Osteoblast (primary cell): ENCODE data around the gene ZSCAN30. TPM values are rescaled to one million over a fixed set of nuclear protein-coding genes. Genes with fewer than 3 reads are reported as not detected.
A peak's percentile ranks its signal among the peaks of the same experiment; 100 is the strongest.

Experiments
- DNase-seq: peaks from one replicate; pipeline ENCODE4 v3.0.0; 2011; ENCODE audit warnings: low spot score, mixed read lengths; ENCODE audit not compliant: insufficient read length; ENCODE audit errors: missing footprints
- H2AFZ ChIP-seq: 2 replicates; pipeline ENCODE4 v1.6.0; 2011; ENCODE audit warnings: mild to moderate bottlenecking, low read length
- H3K27ac ChIP-seq: 2 replicates; pipeline ENCODE4 v1.5.1; 2011; ENCODE audit warnings: mild to moderate bottlenecking, low read depth, low read length, moderate library complexity
- H3K27me3 ChIP-seq: 2 replicates; pipeline ENCODE4 v1.6.0; 2012; ENCODE audit warnings: mild to moderate bottlenecking, control low read depth, inconsistent platforms, low read length, moderate library complexity; ENCODE audit not compliant: insufficient read depth
- H3K36me3 ChIP-seq: 2 replicates; pipeline ENCODE4 v1.5.1; 2011; ENCODE audit warnings: mild to moderate bottlenecking, low read length, control low read depth, moderate library complexity; ENCODE audit not compliant: insufficient read depth
- H3K4me1 ChIP-seq: 2 replicates; pipeline ENCODE4 v1.5.1; 2011; ENCODE audit warnings: mild to moderate bottlenecking, low read length, control low read depth, moderate library complexity; ENCODE audit not compliant: insufficient read depth
- H3K4me2 ChIP-seq: 2 replicates; pipeline ENCODE4 v1.6.0; 2011; ENCODE audit warnings: mild to moderate bottlenecking, low read length; ENCODE audit not compliant: insufficient read depth
- H3K4me3 ChIP-seq: fragments of 200-600 bp; sonication (generic); 3 replicates; pipeline ENCODE4 v1.5.1; 2012; ENCODE audit warnings: mild to moderate bottlenecking, low read length, inconsistent platforms; ENCODE audit not compliant: insufficient read depth
- H3K79me2 ChIP-seq: 2 replicates; pipeline ENCODE4 v1.6.0; 2012; ENCODE audit warnings: mild to moderate bottlenecking, low read length, control low read depth, inconsistent platforms; ENCODE audit not compliant: insufficient read depth
- H3K9me3 ChIP-seq: 2 replicates; pipeline ENCODE4 v1.5.1; 2011; ENCODE audit warnings: low read depth, low read length, control low read depth
- H4K20me1 ChIP-seq: 2 replicates; pipeline ENCODE4 v1.6.0; 2012; ENCODE audit warnings: mild to moderate bottlenecking, low read length, control low read depth; ENCODE audit not compliant: insufficient read depth
- CTCF ChIP-seq: IDR thresholded peaks from 2 replicates; pipeline ENCODE4 v1.5.1; 2011; ENCODE audit warnings: mild to moderate bottlenecking, low read depth, low read length, moderate library complexity; ENCODE audit errors: extremely low read depth
- total RNA-seq: library from RNA; depleted of rRNA; stranded (reverse); fragments of >200 nt; gene quantifications from 2 replicates; pipeline ENCODE4 v1.2.3, GENCODE V29; 2012

Gene ZSCAN30
- total RNA-seq, 1 donor, result 16.6 TPM

DNA sequence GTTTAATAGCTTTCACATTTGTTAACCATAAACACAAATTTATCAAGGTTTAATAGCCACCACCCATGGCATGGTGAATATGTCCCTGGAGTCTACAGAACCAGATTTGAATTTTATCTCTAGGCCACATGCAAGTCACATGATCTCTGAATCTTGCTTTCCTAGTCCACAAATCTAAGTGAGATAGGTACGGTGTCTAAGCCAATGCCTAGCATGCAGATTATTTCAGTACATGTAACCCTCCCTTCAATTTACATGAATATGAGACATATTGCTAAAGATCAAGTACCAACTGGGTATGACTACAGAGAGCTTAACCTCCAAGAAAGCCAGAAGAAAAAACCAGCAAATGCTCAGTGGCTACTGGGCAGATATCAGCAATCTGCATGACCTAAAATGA is 44.2 kb upstream of the ZSCAN30 start:
- H3K4me2 ChIP-seq, result no peak overlapping the region
- H3K9me3 ChIP-seq, result no peaks in the 10 kb centered on the region
- peak overlapping the region; percentile 49 for H3K27ac ChIP-seq
- no peak overlapping the region for H2AFZ ChIP-seq
- peaks cover 22% of the 10 kb centered on the region for H3K79me2 ChIP-seq
- H3K4me3 ChIP-seq, result no peak overlapping the region
- H3K4me1 ChIP-seq, result peaks cover 2% of the 10 kb centered on the region
- TF ChIP-seq CTCF, result no peak
- H3K27me3 ChIP-seq, result no peaks in the 10 kb centered on the region
- peaks cover 71% of the 10 kb centered on the region for H3K36me3 ChIP-seq
- DNase-seq, result no peak
- peaks cover 18% of the 10 kb centered on the region for H4K20me1 ChIP-seq

DNA sequence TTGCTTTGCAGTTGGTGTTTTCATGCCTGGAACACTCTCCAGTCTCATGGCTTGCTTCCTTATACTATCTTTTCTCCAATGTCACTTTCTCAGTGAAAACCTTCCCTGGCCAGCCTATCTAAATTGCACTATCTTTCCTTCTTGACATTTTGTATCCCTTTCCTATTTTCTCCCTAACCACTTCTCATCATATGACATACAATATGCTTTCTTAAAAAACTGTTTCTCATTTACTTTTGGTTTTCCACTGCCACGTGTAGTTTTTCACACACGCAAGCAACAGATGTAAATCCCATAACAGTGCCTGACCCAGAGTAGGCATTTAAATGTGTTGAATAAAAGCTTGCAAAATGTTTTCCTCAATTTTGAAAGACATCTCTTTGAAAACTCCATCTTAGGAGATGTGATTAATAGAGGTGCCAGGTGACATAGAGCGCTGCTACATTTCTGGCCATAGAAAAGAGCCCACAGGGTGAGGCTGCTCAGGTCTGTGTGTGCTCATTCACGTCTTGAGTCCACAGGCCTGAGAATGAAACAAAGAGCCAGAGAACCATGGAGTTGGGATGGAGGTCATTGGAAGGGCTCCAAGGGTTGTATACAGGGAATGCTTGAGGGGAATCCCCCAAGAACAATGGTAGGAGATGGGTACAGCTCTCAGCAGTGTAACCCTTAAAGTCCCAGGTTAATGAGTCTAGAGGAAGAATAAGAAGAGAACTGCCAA is 41.5 kb upstream of the ZSCAN30 start:
- H3K27me3 ChIP-seq, result no peaks in the 10 kb centered on the region
- H3K4me2 ChIP-seq, result no peak overlapping the region
- TF ChIP-seq CTCF, result no peak
- peaks cover 6% of the 10 kb centered on the region for H3K79me2 ChIP-seq
- no peak for DNase-seq
- H3K4me1 ChIP-seq, result peaks cover 2% of the 10 kb centered on the region
- H3K27ac ChIP-seq, result no peak overlapping the region
- H3K9me3 ChIP-seq, result peaks cover 4% of the 10 kb centered on the region
- H3K36me3 ChIP-seq, result peaks cover 44% of the 10 kb centered on the region
- peaks cover 18% of the 10 kb centered on the region for H4K20me1 ChIP-seq
- H3K4me3 ChIP-seq, result no peak overlapping the region
- H2AFZ ChIP-seq, result no peak overlapping the region

DNA sequence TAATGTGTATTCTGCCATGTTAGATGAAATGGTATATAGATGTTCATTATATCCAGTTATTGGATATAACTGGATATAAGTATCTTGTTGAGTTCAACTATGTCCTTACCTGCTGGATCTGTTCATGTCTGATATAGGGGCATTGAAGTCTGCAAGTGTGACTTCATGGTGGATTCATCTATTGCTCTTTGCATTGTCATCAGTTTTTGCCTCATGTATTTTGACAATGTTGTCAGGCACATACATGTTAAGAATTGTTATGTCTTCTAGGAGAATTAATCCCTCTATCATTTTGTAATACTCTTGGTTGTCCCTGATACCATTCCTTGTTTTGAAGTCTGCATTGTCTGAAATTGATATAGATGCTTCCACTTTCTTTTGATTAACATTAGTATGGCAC is 38.8 kb upstream of the ZSCAN30 start:
- H3K4me3 ChIP-seq, result no peak overlapping the region
- no peaks in the 10 kb centered on the region for H3K27me3 ChIP-seq
- H3K27ac ChIP-seq, result no peak overlapping the region
- H3K36me3 ChIP-seq, result peaks cover 23% of the 10 kb centered on the region
- no peak for DNase-seq
- H3K79me2 ChIP-seq, result no peaks in the 10 kb centered on the region
- H4K20me1 ChIP-seq, result peaks cover 3% of the 10 kb centered on the region
- no peak overlapping the region for H2AFZ ChIP-seq
- H3K4me2 ChIP-seq, result no peak overlapping the region
- TF ChIP-seq CTCF, result no peak
- H3K4me1 ChIP-seq, result no peaks in the 10 kb centered on the region
- H3K9me3 ChIP-seq, result peaks cover 4% of the 10 kb centered on the region

DNA sequence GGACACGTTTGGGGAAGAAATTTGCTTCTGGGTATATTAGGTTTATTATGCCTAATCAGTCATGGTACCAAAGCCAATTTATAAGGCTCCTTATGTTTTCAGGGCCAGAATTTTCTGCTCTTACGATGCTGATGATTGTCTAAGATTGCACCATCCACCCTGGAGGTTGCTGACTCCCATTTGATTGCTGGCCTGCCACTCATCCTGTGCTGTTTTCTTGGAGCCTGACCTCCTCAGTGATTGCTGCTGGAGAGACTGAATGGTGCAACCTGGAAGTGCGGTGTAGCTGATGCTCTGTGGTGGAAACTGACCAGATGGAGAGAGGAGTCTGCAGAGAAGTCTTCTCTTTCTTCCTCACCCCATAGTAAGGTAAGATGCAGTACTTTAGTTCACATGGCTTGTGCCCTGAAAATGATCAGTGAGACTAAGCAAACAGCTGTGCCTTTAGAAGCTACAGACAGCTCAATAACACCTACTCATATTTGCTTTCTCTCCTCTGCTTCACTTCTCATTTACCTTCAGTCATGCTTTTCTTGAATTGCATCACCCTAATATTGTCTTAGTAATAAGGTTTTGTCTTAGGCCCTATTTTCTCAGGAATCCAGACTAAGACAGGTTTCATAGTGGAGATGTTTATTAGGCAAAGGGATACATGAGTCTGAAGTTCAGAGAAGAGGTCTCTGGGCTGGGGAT is 36.8 kb upstream of the ZSCAN30 start:
- peaks cover 4% of the 10 kb centered on the region for H3K9me3 ChIP-seq
- TF ChIP-seq CTCF, result no peak
- H3K27me3 ChIP-seq, result no peaks in the 10 kb centered on the region

More for the DNA sequence above, 36.8 kb upstream of the ZSCAN30 start:
- Histone ChIP-seq H3K36me3 (peaks cover 4% of the 10 kb centered on the region), H3K79me2 (no peaks in the 10 kb centered on the region), H3K27ac (no peak overlapping the region), H3K4me3 (no peak overlapping the region), H2AFZ (no peak overlapping the region), H4K20me1 (no peaks in the 10 kb centered on the region), H3K4me1 (no peaks in the 10 kb centered on the region), H3K4me2 (no peak overlapping the region)
- no peak for DNase-seq
